Measurements from ENCODE around the gene ZNF892.

The ZNF892 gene

DNA sequence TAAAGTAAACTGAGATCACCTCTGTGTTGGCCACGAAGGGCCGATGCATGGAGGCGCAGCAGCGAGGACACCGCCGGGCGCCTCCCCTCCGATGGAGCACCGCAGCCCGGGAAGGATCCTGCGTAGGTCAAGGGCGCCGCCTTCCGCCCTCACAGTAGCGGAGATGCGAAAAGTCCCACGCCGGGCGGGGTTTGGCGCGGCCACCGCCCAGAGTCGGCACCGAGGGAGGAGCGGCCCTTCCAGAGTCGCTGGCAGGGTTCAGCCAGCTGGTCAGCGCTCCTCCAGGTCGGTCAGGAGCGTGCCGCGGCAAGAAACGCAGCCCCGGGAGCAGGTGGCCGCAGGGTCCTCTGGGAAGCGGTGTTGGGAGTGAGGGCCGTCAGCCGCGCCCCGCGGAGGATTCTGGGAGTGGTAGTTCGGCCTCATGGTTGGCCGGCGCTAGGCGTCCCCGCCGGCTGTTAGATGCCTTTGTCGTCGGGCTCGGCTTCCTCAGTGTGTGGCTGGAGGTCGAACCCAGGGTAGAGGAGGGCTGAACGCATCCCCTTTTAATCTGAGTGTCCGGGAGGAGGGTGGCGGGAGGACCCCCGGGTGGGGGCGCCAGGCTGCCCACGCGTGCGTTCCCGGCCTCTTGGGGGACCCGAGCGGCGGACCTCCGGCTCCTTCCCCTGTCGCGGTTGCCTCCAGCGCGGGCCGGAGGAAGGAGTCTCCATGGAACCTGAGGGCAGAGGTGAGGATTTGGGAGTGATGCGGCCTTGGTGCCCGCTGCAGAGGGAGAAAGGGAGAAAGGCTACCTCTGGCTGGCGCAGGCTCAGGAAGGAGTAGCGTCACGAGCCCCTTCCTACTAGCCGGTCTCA lies at the start of gene ZNF892:
ZNF892 (plus strand) TSS at position 411 of the 851 bp plus-strand sequence; CDS start at position 706, 295 bp downstream.
- Mint-ChIP-seq H3K4me3 (peak within 1 kb of the TSS; percentile 89), H3K27ac (peak within 1 kb of the TSS; percentile 81), H3K4me1 (ENCODE audit: low read depth) (peaks cover 15% of the 10 kb centered on the region), H3K36me3 (ENCODE audit: low read depth) (peaks cover 30% of the 10 kb centered on the region), H3K27me3 (ENCODE audit: low read depth) (no peaks in the 10 kb centered on the region), H3K9me3 (peaks cover 38% of the 10 kb centered on the region)

DNA sequence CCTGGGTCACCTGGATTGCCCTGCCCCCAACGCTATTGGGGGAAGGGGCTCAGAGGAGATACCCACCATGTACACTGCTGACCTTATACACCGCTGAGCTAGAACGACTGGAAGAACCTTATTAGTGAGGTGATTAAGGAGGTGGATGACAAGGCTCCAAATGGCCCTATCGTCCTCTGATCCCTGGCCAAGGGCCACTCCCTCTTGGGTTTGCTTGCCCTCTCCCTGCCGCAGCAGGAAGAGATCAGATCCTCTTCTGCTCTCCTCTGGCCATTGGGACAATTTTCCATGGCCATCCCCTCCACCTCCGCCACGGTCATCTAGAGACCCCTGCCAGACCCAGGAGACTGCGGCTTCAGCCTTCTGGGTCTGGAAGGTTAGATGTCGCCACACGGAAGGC lies 48.9 kb upstream of the ZNF892 start:
- peaks cover 25% of the 10 kb centered on the region for H3K36me3 Mint-ChIP-seq (ENCODE audit: low read depth)
- peaks cover 19% of the 10 kb centered on the region for H3K9me3 Mint-ChIP-seq
- peaks cover 8% of the 10 kb centered on the region for H3K4me1 Mint-ChIP-seq (ENCODE audit: low read depth)
- no peaks in the 10 kb centered on the region for H3K27me3 Mint-ChIP-seq (ENCODE audit: low read depth)
- H3K27ac Mint-ChIP-seq: no peak overlapping the region
- peak overlapping the region; percentile 78 for H3K4me3 Mint-ChIP-seq

DNA sequence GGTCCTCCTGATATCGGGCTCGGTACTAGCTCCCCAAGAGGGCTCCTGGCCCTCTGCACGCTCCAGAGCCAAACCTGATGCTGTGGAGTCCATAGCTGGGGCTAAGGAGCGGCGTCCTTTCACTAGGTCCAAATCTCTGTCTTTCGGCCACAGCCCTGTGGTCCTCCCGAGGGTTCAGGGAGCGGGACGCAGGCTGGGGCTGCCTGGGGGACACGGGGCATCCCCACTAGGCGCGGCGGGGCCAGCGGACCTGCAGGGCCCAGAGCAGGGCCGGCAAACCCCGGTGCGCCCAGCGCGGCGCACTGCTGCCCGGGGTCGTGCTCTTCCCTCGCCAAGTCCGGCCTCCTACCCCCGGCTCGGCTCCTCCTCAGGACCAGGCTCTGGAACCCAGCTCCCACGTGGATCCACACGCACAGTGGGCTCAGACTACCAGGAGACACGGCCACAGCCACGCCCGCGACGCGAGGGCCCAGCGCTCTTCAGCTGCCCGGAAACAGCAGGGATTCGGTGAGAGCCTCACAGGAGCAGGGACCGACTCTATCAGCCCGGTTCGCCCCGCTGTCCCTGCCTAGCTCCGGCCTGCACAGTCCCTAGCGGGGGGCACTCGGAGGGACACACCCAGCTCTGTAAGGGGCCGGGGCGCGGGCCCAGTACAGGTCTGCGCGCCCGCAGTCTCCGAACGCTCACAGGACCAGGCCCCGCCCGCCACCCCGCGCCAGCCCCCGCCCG lies 48.3 kb upstream of the ZNF892 start:
- Mint-ChIP-seq H3K9me3 (peaks cover 16% of the 10 kb centered on the region), H3K36me3 (ENCODE audit: low read depth) (peaks cover 21% of the 10 kb centered on the region), H3K4me3 (peak overlapping the region; percentile 78), H3K27me3 (ENCODE audit: low read depth) (no peaks in the 10 kb centered on the region), H3K4me1 (ENCODE audit: low read depth) (peaks cover 11% of the 10 kb centered on the region), H3K27ac (peak overlapping the region; percentile 49)

DNA sequence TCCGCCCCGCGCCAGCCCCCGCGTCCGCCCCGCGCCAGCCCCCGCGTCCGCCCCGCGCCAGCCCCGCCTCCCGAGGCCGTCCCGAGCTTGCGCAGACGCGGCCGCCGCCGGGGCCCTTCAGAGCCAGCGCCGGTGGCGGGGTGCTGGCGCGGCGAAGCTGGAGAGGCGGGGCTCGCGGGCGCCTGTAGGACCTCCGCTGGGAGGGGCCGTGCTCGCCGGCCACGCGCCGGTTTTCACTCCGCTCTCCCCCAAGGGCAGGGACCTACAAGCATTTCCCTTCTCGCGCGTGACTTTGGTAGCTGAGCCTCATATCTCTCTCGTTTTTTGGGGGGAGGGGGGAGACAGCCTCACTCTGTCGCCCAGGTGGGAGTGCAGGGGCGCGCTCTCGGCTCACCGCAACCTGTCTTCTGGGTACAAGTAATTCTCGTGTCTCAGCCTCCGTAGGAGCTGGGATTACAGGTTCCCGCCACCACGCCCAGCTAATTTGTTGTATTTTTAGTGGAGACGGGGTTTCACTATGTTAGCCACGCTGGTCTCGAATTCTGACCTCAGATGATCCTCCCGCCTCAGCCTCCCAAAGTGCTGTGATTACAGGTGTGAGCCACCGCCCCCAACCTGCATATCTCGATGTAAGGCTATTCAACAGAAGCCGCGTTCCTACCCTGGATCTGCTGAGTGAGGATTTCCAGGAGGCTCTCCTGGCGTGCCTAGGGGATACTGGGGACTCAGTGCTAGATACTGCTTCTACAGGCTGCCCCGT lies 47.5 kb upstream of the ZNF892 start, which contains the start of gene ZNF514:
ZNF514 (minus strand) TSS at position 159 of the 760 bp plus-strand sequence. CDS start 6,595 bp downstream, outside the sequence.
- peak within 1 kb of the TSS; percentile 89 for H3K27ac Mint-ChIP-seq
- peaks cover 17% of the 10 kb centered on the region for H3K4me1 Mint-ChIP-seq (ENCODE audit: low read depth)
- H3K36me3 Mint-ChIP-seq (ENCODE audit: low read depth): peaks cover 17% of the 10 kb centered on the region
- H3K27me3 Mint-ChIP-seq (ENCODE audit: low read depth): no peaks in the 10 kb centered on the region
- H3K9me3 Mint-ChIP-seq: peaks cover 7% of the 10 kb centered on the region
- H3K4me3 Mint-ChIP-seq: peak within 1 kb of the TSS; percentile 90

DNA sequence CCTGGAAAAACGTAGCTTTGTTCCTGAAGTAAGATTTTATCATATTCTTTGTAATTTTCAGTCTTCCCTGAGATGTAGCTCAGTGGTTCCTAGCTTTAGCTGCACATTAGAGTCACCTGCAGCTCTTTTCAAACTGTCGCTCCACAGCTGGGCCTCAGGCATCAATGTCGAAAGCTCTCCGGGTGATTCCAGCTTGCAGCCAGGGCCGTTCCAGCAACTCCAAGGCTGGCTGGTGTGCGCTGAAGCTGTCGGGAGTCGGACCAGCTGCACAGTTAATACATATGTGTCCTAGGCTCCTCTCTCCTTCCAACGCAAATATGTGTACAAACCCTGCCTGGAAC lies 42.3 kb upstream of the ZNF892 start:
- Mint-ChIP-seq H3K4me1 (ENCODE audit: low read depth) (peaks cover 30% of the 10 kb centered on the region), H3K4me3 (peak overlapping the region; percentile 99), H3K36me3 (ENCODE audit: low read depth) (peaks cover 2% of the 10 kb centered on the region), H3K27ac (peak overlapping the region; percentile 93), H3K27me3 (ENCODE audit: low read depth) (no peaks in the 10 kb centered on the region), H3K9me3 (no peaks in the 10 kb centered on the region)

DNA sequence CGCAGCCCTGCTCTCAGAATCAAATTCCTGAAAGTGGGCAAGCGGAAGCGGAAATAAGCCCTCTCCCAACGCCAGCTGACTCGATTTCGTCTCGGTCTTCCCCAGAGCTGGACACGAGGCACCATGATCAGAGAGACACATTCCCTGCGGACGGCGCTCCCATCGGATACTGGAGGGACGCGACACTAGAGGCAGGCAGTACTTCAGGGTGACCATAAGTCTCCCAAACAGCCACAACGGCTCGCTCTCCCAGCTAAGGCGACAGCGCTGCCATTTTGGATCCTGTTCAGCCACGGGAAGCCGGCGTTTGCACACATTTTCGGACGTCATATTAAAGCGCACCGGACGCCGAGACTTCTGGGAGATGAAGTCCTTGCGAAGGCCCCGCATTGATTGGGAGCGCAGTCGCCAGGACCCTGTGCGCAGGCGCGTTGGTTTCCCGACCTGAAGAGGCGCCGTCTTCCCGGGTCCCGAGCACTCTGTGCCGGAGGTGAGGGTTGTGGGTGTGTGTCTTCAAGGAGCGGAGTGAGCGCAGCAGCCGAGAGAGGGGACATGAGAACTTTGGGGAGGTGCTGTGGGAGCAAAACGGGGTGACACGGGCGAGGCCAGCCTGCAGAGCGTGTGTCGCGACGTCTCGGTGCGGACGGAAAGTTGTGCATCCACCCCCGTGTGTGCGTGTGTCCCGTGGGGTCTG lies 41.8 kb upstream of the ZNF892 start, which contains the start of gene ZNF2:
ZNF2 (plus strand) TSS at position 439 of the 694 bp plus-strand sequence. CDS start 10,418 bp downstream, outside the sequence.
- H3K27me3 Mint-ChIP-seq (ENCODE audit: low read depth): no peaks in the 10 kb centered on the region
- peak within 1 kb of the TSS; percentile 99 for H3K4me3 Mint-ChIP-seq
- H3K4me1 Mint-ChIP-seq (ENCODE audit: low read depth): peaks cover 26% of the 10 kb centered on the region
- peak within 1 kb of the TSS; percentile 93 for H3K27ac Mint-ChIP-seq
- peaks cover 1% of the 10 kb centered on the region for H3K9me3 Mint-ChIP-seq
- H3K36me3 Mint-ChIP-seq (ENCODE audit: low read depth): peaks cover 2% of the 10 kb centered on the region

DNA sequence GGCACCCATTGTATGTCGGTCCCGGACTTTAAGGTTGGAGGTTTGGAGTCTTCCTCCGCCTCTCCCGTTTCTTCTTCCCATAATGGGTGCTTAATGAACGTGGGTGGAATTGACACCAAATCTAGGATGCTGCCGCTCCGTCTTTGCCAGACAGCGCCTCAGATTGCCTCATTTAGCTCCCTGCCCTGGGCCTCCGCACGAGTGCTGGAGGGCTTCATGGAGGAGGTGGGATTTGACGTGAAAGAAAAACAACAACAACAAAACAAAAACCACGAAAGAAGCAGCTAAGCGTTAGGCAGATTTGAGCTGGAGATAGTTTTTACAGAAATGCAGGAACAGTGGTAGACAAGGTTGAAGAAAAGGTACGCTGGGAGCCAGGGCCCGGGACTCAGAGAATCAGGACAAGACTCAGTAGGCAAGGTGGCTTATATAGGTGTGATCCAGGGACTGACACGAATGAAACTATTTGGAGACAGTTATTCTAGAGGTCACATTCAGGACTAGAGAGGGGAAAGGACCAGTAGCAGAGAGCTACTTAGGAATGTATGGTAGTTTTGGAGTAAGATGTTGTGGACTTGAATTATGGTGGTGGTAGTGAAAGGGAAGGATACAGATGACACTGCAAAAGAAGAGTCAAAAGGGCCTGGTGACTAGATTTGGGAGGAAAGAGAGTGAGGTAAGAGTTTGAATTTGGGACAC lies 41.1 kb upstream of the ZNF892 start:
- Mint-ChIP-seq H3K4me3 (peak overlapping the region; percentile 99), H3K36me3 (ENCODE audit: low read depth) (peaks cover 2% of the 10 kb centered on the region), H3K27me3 (ENCODE audit: low read depth) (no peaks in the 10 kb centered on the region), H3K27ac (peak overlapping the region; percentile 93), H3K4me1 (ENCODE audit: low read depth) (peaks cover 26% of the 10 kb centered on the region), H3K9me3 (peaks cover 3% of the 10 kb centered on the region)

DNA sequence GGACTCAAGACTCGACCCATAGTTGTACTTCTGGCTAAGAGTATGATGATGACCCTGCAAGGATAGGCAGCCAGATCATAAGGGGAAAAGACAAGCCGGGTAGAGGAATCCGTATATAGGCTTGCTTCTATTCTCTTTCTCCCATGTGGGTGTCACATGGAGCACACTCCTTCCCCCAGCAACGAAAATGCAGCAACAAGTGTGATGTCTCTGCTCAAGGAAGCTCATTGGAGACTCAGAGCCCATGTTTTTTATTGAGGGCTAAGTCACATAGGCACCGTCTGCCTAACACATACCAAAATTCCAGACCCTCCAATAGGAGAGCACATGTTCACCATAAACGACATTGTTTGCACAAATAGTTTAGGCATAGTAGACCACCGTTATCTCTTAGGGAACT lies 35.4 kb upstream of the ZNF892 start:
- H3K27me3 Mint-ChIP-seq (ENCODE audit: low read depth): no peaks in the 10 kb centered on the region
- peaks cover 8% of the 10 kb centered on the region for H3K9me3 Mint-ChIP-seq
- no peak overlapping the region for H3K27ac Mint-ChIP-seq
- H3K4me1 Mint-ChIP-seq (ENCODE audit: low read depth): no peaks in the 10 kb centered on the region
- H3K4me3 Mint-ChIP-seq: no peak overlapping the region
- peaks cover 6% of the 10 kb centered on the region for H3K36me3 Mint-ChIP-seq (ENCODE audit: low read depth)

DNA sequence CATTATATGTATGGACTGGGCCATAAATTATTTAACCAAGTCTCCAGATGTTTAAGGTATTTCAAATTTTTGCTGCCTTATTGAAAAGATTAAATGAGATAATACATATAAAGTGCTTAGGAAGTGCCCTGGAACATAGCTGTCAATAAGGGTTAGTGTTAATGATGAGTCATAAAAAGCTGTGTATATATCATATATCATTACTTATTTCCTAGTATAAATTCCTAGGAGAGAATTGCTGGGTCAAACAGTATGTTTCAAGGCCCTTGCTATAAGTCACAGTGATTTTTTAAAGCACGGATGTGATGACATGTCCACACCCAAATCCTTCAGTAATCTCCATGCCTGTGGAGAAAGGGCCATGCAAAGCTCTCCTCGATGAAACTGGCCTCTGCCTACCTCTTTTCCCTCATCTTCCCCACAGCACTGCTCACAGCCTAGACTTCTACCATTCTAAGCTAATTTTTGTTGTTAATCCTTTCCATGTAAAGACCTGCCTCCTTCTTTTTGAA lies 33.2 kb upstream of the ZNF892 start:
- Mint-ChIP-seq H3K9me3 (peaks cover 19% of the 10 kb centered on the region), H3K27me3 (ENCODE audit: low read depth) (no peaks in the 10 kb centered on the region), H3K4me3 (no peak overlapping the region), H3K4me1 (ENCODE audit: low read depth) (no peaks in the 10 kb centered on the region), H3K27ac (no peak overlapping the region), H3K36me3 (ENCODE audit: low read depth) (peaks cover 21% of the 10 kb centered on the region)

DNA sequence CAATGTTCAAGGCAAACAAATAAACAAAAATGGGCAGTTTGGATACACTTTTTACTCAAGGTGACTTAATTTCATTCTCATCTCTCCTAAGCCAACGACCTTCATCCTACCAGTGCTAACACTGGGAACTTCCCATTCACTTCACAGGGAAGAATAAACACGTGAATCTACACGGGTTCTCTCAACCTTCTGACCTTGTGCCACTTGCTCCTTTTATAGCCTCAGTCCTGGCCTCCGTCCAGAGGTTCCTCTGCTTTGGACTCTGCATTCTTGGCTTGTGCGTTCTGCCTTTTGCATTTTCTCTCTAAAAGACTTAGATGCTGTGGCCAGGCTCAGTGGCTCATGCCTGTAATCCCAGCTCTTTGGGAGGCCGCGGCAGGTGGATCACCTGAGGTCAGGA lies 27.9 kb upstream of the ZNF892 start:
- Mint-ChIP-seq H3K36me3 (ENCODE audit: low read depth) (peaks cover 62% of the 10 kb centered on the region), H3K4me1 (ENCODE audit: low read depth) (no peaks in the 10 kb centered on the region), H3K27ac (no peak overlapping the region)

DNA sequence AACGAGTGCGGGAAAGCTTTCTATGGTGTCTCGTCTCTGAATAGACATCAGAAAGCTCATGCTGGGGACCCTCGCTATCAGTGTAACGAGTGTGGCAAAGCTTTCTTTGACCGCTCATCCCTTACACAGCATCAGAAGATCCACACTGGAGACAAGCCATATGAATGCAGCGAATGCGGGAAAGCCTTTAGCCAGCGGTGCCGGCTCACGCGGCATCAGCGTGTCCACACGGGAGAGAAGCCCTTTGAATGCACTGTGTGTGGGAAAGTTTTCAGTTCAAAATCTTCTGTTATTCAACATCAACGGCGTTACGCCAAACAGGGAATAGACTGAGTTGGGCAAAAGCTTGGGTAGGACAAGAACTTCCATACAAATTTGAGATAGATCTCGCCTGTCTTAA lies 25.5 kb upstream of the ZNF892 start:
- Mint-ChIP-seq H3K4me1 (ENCODE audit: low read depth) (no peaks in the 10 kb centered on the region), H3K27ac (no peak overlapping the region), H3K4me3 (no peak overlapping the region), H3K36me3 (ENCODE audit: low read depth) (peaks cover 57% of the 10 kb centered on the region), H3K9me3 (peaks cover 56% of the 10 kb centered on the region), H3K27me3 (ENCODE audit: low read depth) (no peaks in the 10 kb centered on the region)

More for the DNA sequence above, 27.9 kb upstream of the ZNF892 start:
- Mint-ChIP-seq H3K27me3 (ENCODE audit: low read depth) (no peaks in the 10 kb centered on the region), H3K4me3 (no peak overlapping the region), H3K9me3 (peaks cover 51% of the 10 kb centered on the region)

DNA sequence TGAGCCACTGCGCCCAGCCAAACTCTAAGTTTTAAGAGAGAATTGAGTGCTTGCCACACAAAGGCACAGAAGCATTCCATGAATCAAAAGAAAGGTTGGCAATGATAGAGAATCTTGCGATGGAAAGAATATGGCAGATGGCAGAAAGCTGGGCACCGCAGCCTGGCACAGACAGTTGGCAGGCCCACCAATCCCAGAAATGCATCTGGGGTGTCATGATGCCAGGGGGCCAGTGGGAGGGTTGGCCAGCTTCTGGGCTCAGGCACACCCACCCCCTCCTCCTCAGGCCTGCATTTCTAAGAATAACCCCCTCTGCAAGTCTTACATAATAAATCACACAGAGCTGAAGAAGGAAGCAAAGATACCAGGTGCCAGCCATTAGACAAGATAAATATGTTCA lies 22.1 kb upstream of the ZNF892 start:
- Mint-ChIP-seq H3K4me3 (no peak overlapping the region), H3K4me1 (ENCODE audit: low read depth) (no peaks in the 10 kb centered on the region), H3K27ac (no peak overlapping the region), H3K9me3 (peaks cover 41% of the 10 kb centered on the region), H3K27me3 (ENCODE audit: low read depth) (no peaks in the 10 kb centered on the region), H3K36me3 (ENCODE audit: low read depth) (peaks cover 31% of the 10 kb centered on the region)

DNA sequence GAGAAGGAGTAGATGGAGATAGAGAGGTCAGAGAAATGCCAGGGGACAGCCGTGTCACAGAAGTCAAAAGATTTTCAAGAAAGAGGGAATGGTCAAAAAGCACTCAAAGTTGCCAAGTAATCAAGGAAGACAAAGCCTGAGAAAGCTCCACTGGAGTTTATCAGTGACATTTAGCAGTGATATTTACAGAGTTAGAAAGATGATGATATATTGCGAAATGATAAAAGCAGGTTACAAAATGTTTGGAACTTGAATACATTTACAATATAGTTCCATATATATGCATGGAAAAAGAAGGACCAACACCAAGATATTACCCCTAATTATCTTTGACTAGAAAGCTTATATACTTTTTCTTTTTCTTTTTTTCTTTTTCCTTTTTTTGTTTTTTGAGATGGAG lies 21.3 kb upstream of the ZNF892 start:
- Mint-ChIP-seq H3K27me3 (ENCODE audit: low read depth) (peaks cover 6% of the 10 kb centered on the region), H3K36me3 (ENCODE audit: low read depth) (peaks cover 24% of the 10 kb centered on the region), H3K4me1 (ENCODE audit: low read depth) (no peaks in the 10 kb centered on the region), H3K27ac (no peak overlapping the region), H3K9me3 (peaks cover 35% of the 10 kb centered on the region), H3K4me3 (no peak overlapping the region)
